GM23248 (cell line): ENCODE results near the gene CAPN8. TPM values are rescaled to one million over a fixed set of nuclear protein-coding genes. Genes with fewer than 3 reads are reported as not detected.

ENCODE experiments used
- DNase-seq: peaks from one replicate; pipeline ENCODE4 v3.0.0-alpha.2; 2015
- H2AFZ ChIP-seq: fragments of 200-600 bp; sonication (generic); 2 replicates; pipeline ENCODE4 v1.6.1; 2016; ENCODE audit warnings: antibody characterized with exemption
- H3F3A ChIP-seq: fragments of 200-600 bp; sonication (generic); 2 replicates; pipeline ENCODE4 v1.6.1; 2016; ENCODE audit warnings: mild to moderate bottlenecking, antibody characterized with exemption, mixed run types; ENCODE audit not compliant: insufficient read depth
- H3K27ac ChIP-seq: fragments of 200-600 bp; sonication (generic); 2 replicates; pipeline ENCODE4 v1.5.1; 2016; ENCODE audit warnings: mild to moderate bottlenecking
- H3K27me3 ChIP-seq: fragments of 200-600 bp; sonication (generic); replicated peaks from 2 replicates; pipeline ENCODE4 v1.6.1; 2016; ENCODE audit warnings: mild to moderate bottlenecking; ENCODE audit not compliant: insufficient read depth
- H3K36me3 ChIP-seq: fragments of 200-600 bp; sonication (generic); 2 replicates; pipeline ENCODE4 v1.6.1; 2016; ENCODE audit warnings: low read depth, mild to moderate bottlenecking
- H3K4me1 ChIP-seq: fragments of 200-600 bp; sonication (generic); 2 replicates; pipeline ENCODE4 v1.6.1; 2016; ENCODE audit warnings: mild to moderate bottlenecking; ENCODE audit not compliant: insufficient read depth
- H3K4me2 ChIP-seq: fragments of 200-600 bp; sonication (generic); one replicate; pipeline ENCODE4 v1.6.1; 2016; ENCODE audit warnings: mild to moderate bottlenecking; ENCODE audit not compliant: unreplicated experiment
- H3K4me3 ChIP-seq: fragments of 200-600 bp; sonication (generic); 2 replicates; pipeline ENCODE4 v1.5.1; 2016; ENCODE audit warnings: mild to moderate bottlenecking
- H3K79me2 ChIP-seq: fragments of 200-600 bp; sonication (generic); 2 replicates; pipeline ENCODE4 v1.6.1; 2016; ENCODE audit warnings: mild to moderate bottlenecking; ENCODE audit not compliant: insufficient read depth
- H3K9ac ChIP-seq: fragments of 200-600 bp; sonication (generic); 2 replicates; pipeline ENCODE4 v1.6.1; 2016; ENCODE audit warnings: mild to moderate bottlenecking
- H3K9me2 ChIP-seq: fragments of 200-600 bp; sonication (generic); 2 replicates; pipeline ENCODE4 v1.6.1; 2016; ENCODE audit warnings: mixed run types, mild to moderate bottlenecking, moderate library complexity; ENCODE audit not compliant: insufficient read depth
- H3K9me3 ChIP-seq: fragments of 200-600 bp; sonication (generic); one replicate; pipeline ENCODE4 v1.6.1; 2017; ENCODE audit warnings: low read depth
- H4K20me1 ChIP-seq: fragments of 200-600 bp; sonication (generic); 2 replicates; pipeline ENCODE4 v1.6.0; 2016; ENCODE audit not compliant: insufficient read depth
- EZH2 ChIP-seq: fragments of 200-600 bp; sonication (generic); IDR thresholded peaks from 2 replicates; pipeline ENCODE4 v1.6.1; 2018; ENCODE audit warnings: antibody characterized with exemption, mild to moderate bottlenecking; ENCODE audit not compliant: insufficient read depth, poor library complexity, severe bottlenecking
- EZH2phosphoT487 ChIP-seq: fragments of 200-600 bp; sonication (generic); IDR thresholded peaks from 2 replicates; pipeline ENCODE4 v1.6.1; 2018; ENCODE audit warnings: antibody characterized with exemption, moderate library complexity, mild to moderate bottlenecking, low read depth; ENCODE audit not compliant: insufficient read depth
- WGBS, 2 experiments: methylation state at CpG; one replicate each; pipeline ENCODE4 v1.1.6; 2015 to 2017; ENCODE audit warnings: low lambda C conversion rate in 2 of 2, low coverage in 1 of 2; ENCODE audit errors: missing lambda C conversion rate in 2 of 2; 5-methylcytosine and 5-hydroxymethylcytosine counted together
- in situ Hi-C: fragments of 300-500 bp; cut with MboI; formaldehyde crosslinking; loops from 2 replicates; pipeline ENCODE4 v1.15.0; 2020
- polyA plus RNA-seq: library from polyadenylated mRNA; unstranded; fragments of >200 nt; fragmentation: Nextera tagmentation; extraction: Ambion mirVana; gene quantifications from 2 replicates; pipeline ENCODE4 v1.2.1, GENCODE V29; 2016
- total RNA-seq: library from RNA; depleted of rRNA; stranded (reverse); fragments of >200 nt; shearing (Covaris generic); gene quantifications from 2 replicates; pipeline ENCODE4 v1.2.3, GENCODE V29; 2014

Gene CAPN8
- total and polyA plus RNA-seq, 2 experiments from 2014 or later: not detected

DNA sequence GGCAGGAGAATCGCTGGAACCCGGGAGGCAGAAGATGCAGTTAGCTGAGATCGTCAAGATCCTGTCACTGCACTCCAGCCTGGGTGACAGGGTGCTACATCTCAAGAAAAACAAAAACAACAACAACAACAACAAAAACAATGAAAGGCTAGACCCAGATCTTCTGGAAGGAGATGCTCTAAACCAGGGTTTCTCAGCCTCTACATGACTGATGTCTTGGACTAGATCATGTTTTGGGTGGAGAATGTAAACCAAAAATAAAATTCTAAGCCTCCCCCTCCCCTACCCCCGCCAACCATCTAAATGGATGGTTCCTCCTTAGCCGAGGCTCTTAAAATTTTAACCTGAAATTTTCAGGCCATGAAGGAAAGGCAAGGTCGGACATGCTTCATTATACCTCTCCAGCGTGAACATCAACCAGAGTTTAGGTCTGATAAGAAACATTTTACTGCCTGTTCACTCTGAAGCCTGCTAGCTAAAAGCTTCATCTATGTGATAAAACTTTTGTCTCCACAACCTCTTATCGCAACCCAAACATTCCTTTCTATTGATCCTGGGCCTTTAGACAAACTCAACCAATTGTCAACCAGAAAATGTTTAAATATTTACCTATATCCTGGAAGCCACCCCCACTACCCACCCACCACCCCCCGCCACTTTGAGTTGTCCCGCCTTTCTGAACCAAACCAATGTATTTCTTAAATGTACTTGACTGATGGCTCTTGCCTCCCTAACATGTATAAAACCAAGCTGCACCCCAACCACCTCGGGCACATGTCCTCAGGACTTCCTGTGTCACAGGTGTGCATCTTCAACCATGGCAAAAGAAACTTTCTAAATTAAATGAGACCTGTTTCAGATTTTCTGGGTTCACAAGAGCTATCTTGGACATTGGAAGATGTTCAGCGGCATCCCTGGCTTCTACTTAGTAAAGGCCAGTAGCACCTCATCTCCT lies 45.0 kb upstream of the CAPN8 start:
- Histone ChIP-seq H2AFZ (no peak overlapping the region), H3K79me2 (peaks cover 37% of the 10 kb centered on the region), H3F3A (peaks cover 67% of the 10 kb centered on the region), H3K27me3 (no peaks in the 10 kb centered on the region), H4K20me1 (no peaks in the 10 kb centered on the region), H3K9ac (no peak overlapping the region), H3K9me3 (no peaks in the 10 kb centered on the region), H3K4me3 (no peak overlapping the region), H3K27ac (no peak overlapping the region), H3K4me1 (peaks cover 50% of the 10 kb centered on the region), H3K4me2 (no peak overlapping the region), H3K9me2 (no peaks in the 10 kb centered on the region), H3K36me3 (no peaks in the 10 kb centered on the region)
- TF ChIP-seq EZH2phosphoT487 (no peak), EZH2 (no peak)
- in situ Hi-C loops: no loop called here
- DNase-seq: no peak
- WGBS, 2 experiments: 87 to 89% methylated on average over 12 of the region's 12 CpGs

- Histone ChIP-seq H3K9me3 (no peaks in the 10 kb centered on the region), H3K4me1 (peaks cover 51% of the 10 kb centered on the region), H3K79me2 (peaks cover 29% of the 10 kb centered on the region), H3K9ac (no peak overlapping the region), H3K9me2 (no peaks in the 10 kb centered on the region), H3K4me2 (no peak overlapping the region), H3K36me3 (no peaks in the 10 kb centered on the region), H3K27me3 (no peaks in the 10 kb centered on the region), H4K20me1 (no peaks in the 10 kb centered on the region), H3F3A (peaks cover 67% of the 10 kb centered on the region), H3K27ac (no peak overlapping the region), H3K4me3 (no peak overlapping the region), H2AFZ (no peak overlapping the region)
- WGBS, 2 experiments: 69 to 71% methylated on average over 3 of the region's 3 CpGs
- in situ Hi-C loops: no loop called here
- DNase-seq: peak; percentile 60
- TF ChIP-seq EZH2phosphoT487: no peak
- TF ChIP-seq EZH2: no peak
Measured at GRCh38 chr1:223709598-223709997, 44.1 kb upstream of the CAPN8 start.

DNA sequence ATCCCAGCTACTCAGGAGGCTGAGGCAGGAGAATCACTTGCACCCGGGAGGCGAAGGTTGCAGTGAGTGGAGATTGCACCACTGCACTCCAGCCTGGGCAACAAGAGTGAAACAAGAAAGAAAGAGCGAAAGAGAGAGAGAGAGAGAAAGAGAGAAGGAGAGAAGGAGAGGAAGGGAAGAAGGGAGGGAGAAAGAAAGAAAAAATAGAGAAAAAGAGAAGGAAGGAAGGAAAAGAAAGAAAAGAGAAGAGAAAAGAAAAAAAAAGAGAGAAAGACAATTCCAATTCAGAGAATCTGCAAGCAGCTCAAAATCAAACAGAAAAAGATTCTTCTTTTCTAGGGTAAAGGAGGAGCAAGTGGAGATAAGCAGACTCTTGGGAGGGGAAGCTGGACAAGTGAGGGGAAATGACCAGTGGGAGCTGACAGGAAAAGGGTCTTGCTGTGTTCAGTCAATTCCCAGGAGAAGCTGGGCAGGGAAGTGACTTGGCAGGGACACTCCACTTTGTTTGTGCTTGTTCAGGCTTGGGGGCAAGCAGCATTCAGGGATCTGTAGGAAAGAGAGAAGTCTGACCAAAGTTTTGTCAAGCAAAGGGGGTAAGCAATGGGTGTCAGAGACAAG lies 43.3 kb upstream of the CAPN8 start:
- no peaks in the 10 kb centered on the region for H3K9me2 ChIP-seq
- peaks cover 20% of the 10 kb centered on the region for H3K79me2 ChIP-seq
- H3K36me3 ChIP-seq: no peaks in the 10 kb centered on the region
- 0 out of 2 replicates have a peak overlapping the region, but pooled peaks have one; percentile 76 for H3K9ac ChIP-seq
- no peak overlapping the region for H2AFZ ChIP-seq
- no peak for DNase-seq
- H3F3A ChIP-seq: peaks cover 67% of the 10 kb centered on the region
- WGBS, 2 experiments: 81 to 90% methylated on average over 3 of the region's 3 CpGs
- H3K27ac ChIP-seq: peak overlapping the region; percentile 97; the same call in 1 of the 2 replicates
- peak overlapping the region; percentile 77 for H3K4me2 ChIP-seq
- H3K27me3 ChIP-seq: no peaks in the 10 kb centered on the region
- H3K9me3 ChIP-seq: no peaks in the 10 kb centered on the region
- H3K4me3 ChIP-seq: no peak overlapping the region
- in situ Hi-C loops: no loop called here
- H3K4me1 ChIP-seq: peaks cover 45% of the 10 kb centered on the region
- H4K20me1 ChIP-seq: no peaks in the 10 kb centered on the region
- TF ChIP-seq EZH2phosphoT487 (no peak), EZH2 (no peak)

- no peak for DNase-seq
- H3F3A ChIP-seq: peaks cover 64% of the 10 kb centered on the region
- H2AFZ ChIP-seq: peak overlapping the region; percentile 68
- TF ChIP-seq EZH2phosphoT487 (no peak), EZH2 (no peak)
- H3K4me2 ChIP-seq: peak overlapping the region; percentile 77
- H4K20me1 ChIP-seq: no peaks in the 10 kb centered on the region
- H3K4me1 ChIP-seq: peaks cover 50% of the 10 kb centered on the region
- no peaks in the 10 kb centered on the region for H3K36me3 ChIP-seq
- peak overlapping the region; percentile 53 for H3K4me3 ChIP-seq
- no peaks in the 10 kb centered on the region for H3K27me3 ChIP-seq
- peak overlapping the region; percentile 97 for H3K27ac ChIP-seq
- WGBS, 2 experiments: 51 to 53% methylated on average over 5 of the region's 5 CpGs
- peaks cover 12% of the 10 kb centered on the region for H3K79me2 ChIP-seq
- peak overlapping the region; percentile 76 for H3K9ac ChIP-seq
- no peaks in the 10 kb centered on the region for H3K9me3 ChIP-seq
- in situ Hi-C loops: no loop called here
- no peaks in the 10 kb centered on the region for H3K9me2 ChIP-seq
Measured at GRCh38 chr1:223708001-223708359, 42.5 kb upstream of the CAPN8 start.
